ENCODE measurements around the gene FADS1. TPM values are rescaled to one million over a fixed set of nuclear protein-coding genes. Genes with fewer than 3 reads are reported as not detected.

Gene FADS1
- polyA plus RNA-seq, 1 donor (not counting 4 experiments of a cell fraction or from before 2014, with no cell fraction given) = 34.0 TPM

- Histone ChIP-seq H3K4me1 (ENCODE audit: control insufficient read depth, extremely low read depth, insufficient read depth, low read length) (peaks cover 3% of the 10 kb centered on the region), H3K9me3 (ENCODE audit: control insufficient read depth, low read depth, low read length) (no peaks in the 10 kb centered on the region), H4K20me1 (ENCODE audit: control insufficient read depth, extremely low read depth, insufficient read depth, low read length) (peaks cover 1% of the 10 kb centered on the region), H3K27me3 (ENCODE audit: control insufficient read depth, extremely low read depth, insufficient read depth, low read length) (no peaks in the 10 kb centered on the region), H3K4me3 (ENCODE audit: control insufficient read depth in 2 of 3, extremely low read depth in 1 of 3, insufficient read depth in 2 of 3, low read depth in 1 of 3, low read length in 3 of 3) (no peak overlapping the region), H3K79me2 (ENCODE audit: control insufficient read depth, insufficient read depth, low read length) (no peaks in the 10 kb centered on the region), H3K36me3 (ENCODE audit: control insufficient read depth in 2 of 2, extremely low read depth in 1 of 2, insufficient read depth in 2 of 2, low read length in 2 of 2) (peaks cover 27 to 39% of the 10 kb centered on the region in 2 experiments), H3K27ac (ENCODE audit: control insufficient read depth, insufficient read depth, low read length) (no peak overlapping the region), H3K4me2 (ENCODE audit: control insufficient read depth, extremely low read depth, insufficient read depth, low read depth, low read length) (no peak overlapping the region), H3K9me1 (ENCODE audit: control insufficient read depth, extremely low read depth, insufficient read depth, low read length) (no peaks in the 10 kb centered on the region), H2AFZ (ENCODE audit: control insufficient read depth, low read length) (no peak overlapping the region), H3K9ac (ENCODE audit: control insufficient read depth, extremely low read depth, insufficient read depth, low read length) (no peak overlapping the region)
- TF ChIP-seq CTCF (optimal IDR thresholded peaks at IDR 0.05 in 1 of 3, IDR thresholded peaks at IDR 0.05 in 1 of 3, conservative IDR thresholded peaks at IDR 0.05 in 1 of 3; ENCODE audit: extremely low read depth in 1 of 3, insufficient read depth in 2 of 3, low read length in 3 of 3) (no peak), EZH2 (IDR thresholded peaks at IDR 0.05; ENCODE audit: low read length) (no peak)
- FAIRE-seq (no peak), DNase-seq (ENCODE audit: low read depth, low spot score) (no peak)
- dilution Hi-C loops (cut with MboI; ENCODE audit: extremely low pct_ligation_motif_present, low sequenced_read_pairs) = no loop called here
Observed at GRCh38 chr11:61854966-61855714, 38.3 kb upstream of the FADS1 start.

DNA sequence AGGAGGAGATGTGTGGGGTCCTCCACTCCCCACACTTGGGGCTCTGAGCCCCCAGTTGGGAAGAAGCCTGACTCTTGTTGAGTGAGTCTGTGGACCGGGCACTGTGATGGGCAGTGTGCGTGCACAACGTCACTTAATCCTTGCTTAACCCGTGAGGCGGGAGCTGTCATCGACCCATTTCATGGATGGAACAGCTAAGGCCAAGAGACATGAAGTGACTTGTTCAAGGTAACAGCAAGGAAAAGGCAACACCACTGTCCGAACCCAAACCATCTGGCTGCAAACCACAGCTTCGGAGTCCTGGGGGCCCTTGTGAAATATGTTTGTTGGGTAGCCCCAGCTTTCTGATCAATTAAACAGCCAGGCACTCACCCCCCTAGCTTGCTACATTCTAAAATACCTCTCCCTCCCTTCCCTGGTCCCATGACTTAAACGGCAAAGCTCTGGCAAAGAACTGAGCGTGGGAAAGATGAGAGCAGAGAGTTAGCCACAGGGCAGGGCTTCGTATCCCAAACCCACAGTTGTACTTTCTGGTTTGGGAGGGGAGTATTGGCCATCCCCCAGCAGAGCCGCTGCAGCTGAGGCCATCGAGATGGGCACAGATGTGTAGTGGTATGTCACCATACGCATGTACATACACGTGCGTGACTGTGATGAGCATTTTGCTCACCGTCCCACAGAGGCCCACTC is 37.5 kb upstream of the FADS1 start:
- no peak for TF ChIP-seq CTCF (optimal IDR thresholded peaks at IDR 0.05 in 1 of 3, IDR thresholded peaks at IDR 0.05 in 1 of 3, conservative IDR thresholded peaks at IDR 0.05 in 1 of 3; ENCODE audit: extremely low read depth in 1 of 3, insufficient read depth in 2 of 3, low read length in 3 of 3)
- no peak for TF ChIP-seq EZH2 (IDR thresholded peaks at IDR 0.05; ENCODE audit: low read length)
- H4K20me1 ChIP-seq (ENCODE audit: control insufficient read depth, extremely low read depth, insufficient read depth, low read length) = no peaks in the 10 kb centered on the region

More for the DNA sequence above, 37.5 kb upstream of the FADS1 start:
- no peak for DNase-seq (ENCODE audit: low read depth, low spot score)
- no peaks in the 10 kb centered on the region for H3K9me1 ChIP-seq (ENCODE audit: control insufficient read depth, extremely low read depth, insufficient read depth, low read length)
- dilution Hi-C loops (cut with MboI; ENCODE audit: extremely low pct_ligation_motif_present, low sequenced_read_pairs) = no loop called here
- no peak overlapping the region for H3K4me2 ChIP-seq (ENCODE audit: control insufficient read depth, extremely low read depth, insufficient read depth, low read depth, low read length)
- H3K79me2 ChIP-seq (ENCODE audit: control insufficient read depth, insufficient read depth, low read length) = no peaks in the 10 kb centered on the region
- H3K4me1 ChIP-seq (ENCODE audit: control insufficient read depth, extremely low read depth, insufficient read depth, low read length) = no peaks in the 10 kb centered on the region
- FAIRE-seq = no peak
- no peaks in the 10 kb centered on the region for H3K27me3 ChIP-seq (ENCODE audit: control insufficient read depth, extremely low read depth, insufficient read depth, low read length)
- no peak overlapping the region for H2AFZ ChIP-seq (ENCODE audit: control insufficient read depth, low read length)
- H3K9ac ChIP-seq (ENCODE audit: control insufficient read depth, extremely low read depth, insufficient read depth, low read length) = no peak overlapping the region
- no peak overlapping the region for H3K4me3 ChIP-seq (ENCODE audit: control insufficient read depth in 2 of 3, extremely low read depth in 1 of 3, insufficient read depth in 2 of 3, low read depth in 1 of 3, low read length in 3 of 3)
- H3K36me3 ChIP-seq (ENCODE audit: control insufficient read depth in 2 of 2, extremely low read depth in 1 of 2, insufficient read depth in 2 of 2, low read length in 2 of 2) = peaks cover 29 to 45% of the 10 kb centered on the region in 2 experiments
- H3K9me3 ChIP-seq (ENCODE audit: control insufficient read depth, low read depth, low read length) = no peaks in the 10 kb centered on the region
- H3K27ac ChIP-seq (ENCODE audit: control insufficient read depth, insufficient read depth, low read length) = no peak overlapping the region

Data from keratinocyte (primary cell).